SU-DHL-6 (cell line): ENCODE results near the gene TTI1.

Source experiments
- H2AFZ ChIP-seq: fragments of 200-600 bp; sonication (generic); 2 replicates; pipeline ENCODE4 v1.6.1; 2014; ENCODE audit warnings: low read depth, mild to moderate bottlenecking, moderate library complexity, mixed read lengths, antibody characterized with exemption, low read length; ENCODE audit not compliant: severe bottlenecking
- H3F3A ChIP-seq: fragments of 200-600 bp; shearing (Covaris generic); 2 replicates; pipeline ENCODE4 v1.6.0; 2016; ENCODE audit warnings: antibody characterized with exemption, mild to moderate bottlenecking; ENCODE audit not compliant: insufficient read depth
- H3K27ac ChIP-seq: fragments of 200-600 bp; sonication (generic); 2 replicates; pipeline ENCODE4 v1.5.1; 2016; ENCODE audit warnings: low read depth, mild to moderate bottlenecking, low read length, moderate library complexity, mixed read lengths
- H3K27me3 ChIP-seq: fragments of 200-600 bp; sonication (generic), shearing (Covaris generic); 2 replicates; pipeline ENCODE4 v1.6.0; 2014; ENCODE audit warnings: mild to moderate bottlenecking, low read length
- H3K36me3 ChIP-seq: fragments of 200-600 bp; sonication (generic); 2 replicates; pipeline ENCODE4 v1.6.1; 2014; ENCODE audit warnings: mild to moderate bottlenecking, low read length, mixed read lengths
- H3K4me2 ChIP-seq: fragments of 300-600, 200-600 bp; shearing (Covaris generic), sonication (generic); 2 replicates; pipeline ENCODE4 v1.6.0; 2014; ENCODE audit warnings: low read length, low read depth, mild to moderate bottlenecking; ENCODE audit not compliant: poor library complexity, severe bottlenecking
- H3K4me3 ChIP-seq: fragments of 200-600 bp; sonication (generic); 2 replicates; pipeline ENCODE4 v1.5.1; 2014; ENCODE audit warnings: antibody characterized with exemption, low read length, mild to moderate bottlenecking, mixed read lengths; ENCODE audit not compliant: insufficient read depth, poor library complexity, severe bottlenecking
- H3K79me2 ChIP-seq: fragments of 200-600 bp; sonication (generic); 2 replicates; pipeline ENCODE4 v1.6.1; 2014; ENCODE audit warnings: mild to moderate bottlenecking, low read length, moderate library complexity; ENCODE audit not compliant: insufficient read depth
- H3K9ac ChIP-seq: fragments of 200-600 bp; sonication (generic); 2 replicates; pipeline ENCODE4 v1.7.0; 2014; ENCODE audit warnings: mild to moderate bottlenecking, low read length
- H3K9me2 ChIP-seq: fragments of 200-600 bp; sonication (generic); replicated peaks from 2 replicates; pipeline ENCODE4 v1.6.1; 2014; ENCODE audit warnings: low read length; ENCODE audit not compliant: insufficient read depth
- H3K9me3 ChIP-seq: fragments of 200-600 bp; sonication (generic); 2 replicates; pipeline ENCODE4 v1.6.1; 2014; ENCODE audit warnings: low read length, mixed read lengths; ENCODE audit not compliant: insufficient read depth
- H4K20me1 ChIP-seq: fragments of 200-600 bp; sonication (generic); 2 replicates; pipeline ENCODE4 v1.6.1; 2014; ENCODE audit warnings: low read depth, mild to moderate bottlenecking, antibody characterized with exemption, low read length, moderate library complexity, mixed read lengths
- EZH2phosphoT487 ChIP-seq: fragments of 200-600 bp; sonication (generic), shearing (Covaris generic); conservative IDR thresholded peaks from 2 replicates; pipeline ENCODE4 v1.6.1; 2018; ENCODE audit warnings: mild to moderate bottlenecking, antibody characterized with exemption, low read length, moderate library complexity, mixed read lengths
- TF ChIP-seq, protein P1 (sequence below): fragments of 200-600 bp; sonication (generic); IDR thresholded peaks from one replicate; pipeline ENCODE4 v1.5.1; 2017; ENCODE audit warnings: antibody characterized with exemption, mild to moderate bottlenecking, low read length, moderate library complexity; ENCODE audit not compliant: insufficient read depth, poor library complexity, severe bottlenecking

The TTI1 gene

DNA sequence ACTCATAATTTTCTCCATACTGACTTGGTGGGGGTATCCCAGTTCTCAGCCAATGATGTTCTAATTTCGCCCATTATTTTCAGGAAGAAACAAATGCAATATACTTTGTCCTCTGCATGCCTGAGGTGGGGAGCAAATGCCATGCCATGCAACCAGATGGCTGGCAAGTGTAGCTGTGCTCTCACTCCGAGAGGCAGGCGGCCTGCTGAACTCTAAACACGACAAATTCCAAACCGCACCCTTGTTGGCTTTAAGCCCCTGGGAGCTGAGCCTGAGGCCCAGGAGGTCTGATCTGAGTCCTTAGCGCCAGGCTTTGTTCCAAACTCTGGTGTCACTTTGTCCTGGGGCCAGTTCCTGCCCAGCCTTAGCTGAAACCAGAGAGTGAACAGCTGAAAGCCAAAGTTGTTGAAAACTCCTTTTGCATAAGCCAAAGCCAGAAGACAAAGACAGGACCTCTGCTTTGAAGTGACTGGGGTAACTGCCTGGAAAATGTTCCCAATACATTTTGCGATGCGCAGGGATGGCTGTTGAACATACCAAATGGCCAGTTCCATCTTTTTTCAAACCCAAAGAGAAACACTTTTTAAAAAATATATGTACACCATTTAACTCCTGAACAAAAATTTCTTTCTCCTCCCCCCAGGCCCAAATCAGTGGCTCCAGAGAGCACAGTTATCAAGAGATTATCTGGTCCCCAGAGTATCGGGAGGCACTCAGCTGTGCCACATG is 46.2 kb downstream of the TTI1 start:
- H3F3A ChIP-seq = no peaks in the 10 kb centered on the region

DNA sequence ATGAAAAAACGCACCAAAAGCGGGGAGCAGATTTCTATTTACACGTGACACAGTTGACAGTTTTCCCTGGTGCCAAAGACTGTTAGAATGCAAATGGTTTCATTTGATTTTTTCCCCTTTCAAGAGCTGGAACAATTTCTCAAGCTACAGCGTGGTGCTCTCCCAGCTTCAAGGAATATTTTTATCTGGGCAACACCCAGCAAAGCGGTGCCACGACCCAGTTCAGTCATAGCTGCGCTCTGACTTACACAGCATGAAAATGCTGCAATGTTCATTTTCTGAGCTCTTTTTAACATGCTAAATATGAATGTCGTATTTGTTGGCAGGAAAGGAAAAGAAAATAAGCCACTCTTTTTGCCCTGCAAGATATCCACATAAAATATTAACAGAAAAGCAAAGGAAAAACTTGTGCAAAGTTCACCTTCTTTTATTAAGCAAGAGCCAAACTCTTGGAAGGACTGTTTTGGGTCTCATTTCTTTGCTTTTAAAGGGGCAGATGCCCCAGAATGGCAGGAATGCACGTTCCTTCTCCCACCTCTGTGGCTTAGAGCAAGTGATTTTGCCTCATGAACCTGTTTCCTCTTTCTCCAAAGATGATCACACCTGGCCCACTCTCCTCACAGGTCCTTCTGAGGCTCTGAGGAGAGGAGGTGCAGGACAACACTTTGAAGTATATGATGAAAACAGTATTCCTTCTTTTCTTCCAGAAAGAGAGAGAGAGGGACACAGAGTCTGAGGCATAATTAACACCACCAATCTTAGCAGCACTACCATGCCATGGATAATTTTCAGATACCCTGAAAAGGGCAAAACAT is 47.0 kb downstream of the TTI1 start:
- H3K9me2 ChIP-seq = no peaks in the 10 kb centered on the region
- no peaks in the 10 kb centered on the region for H3F3A ChIP-seq
- H2AFZ ChIP-seq = no peak overlapping the region
- no peaks in the 10 kb centered on the region for H3K36me3 ChIP-seq
- H4K20me1 ChIP-seq = no peaks in the 10 kb centered on the region
- no peak overlapping the region for H3K4me2 ChIP-seq
- TF ChIP-seq, protein P1, sequence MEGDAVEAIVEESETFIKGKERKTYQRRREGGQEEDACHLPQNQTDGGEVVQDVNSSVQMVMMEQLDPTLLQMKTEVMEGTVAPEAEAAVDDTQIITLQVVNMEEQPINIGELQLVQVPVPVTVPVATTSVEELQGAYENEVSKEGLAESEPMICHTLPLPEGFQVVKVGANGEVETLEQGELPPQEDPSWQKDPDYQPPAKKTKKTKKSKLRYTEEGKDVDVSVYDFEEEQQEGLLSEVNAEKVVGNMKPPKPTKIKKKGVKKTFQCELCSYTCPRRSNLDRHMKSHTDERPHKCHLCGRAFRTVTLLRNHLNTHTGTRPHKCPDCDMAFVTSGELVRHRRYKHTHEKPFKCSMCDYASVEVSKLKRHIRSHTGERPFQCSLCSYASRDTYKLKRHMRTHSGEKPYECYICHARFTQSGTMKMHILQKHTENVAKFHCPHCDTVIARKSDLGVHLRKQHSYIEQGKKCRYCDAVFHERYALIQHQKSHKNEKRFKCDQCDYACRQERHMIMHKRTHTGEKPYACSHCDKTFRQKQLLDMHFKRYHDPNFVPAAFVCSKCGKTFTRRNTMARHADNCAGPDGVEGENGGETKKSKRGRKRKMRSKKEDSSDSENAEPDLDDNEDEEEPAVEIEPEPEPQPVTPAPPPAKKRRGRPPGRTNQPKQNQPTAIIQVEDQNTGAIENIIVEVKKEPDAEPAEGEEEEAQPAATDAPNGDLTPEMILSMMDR = no peak
- no peak for TF ChIP-seq EZH2phosphoT487
- no peaks in the 10 kb centered on the region for H3K79me2 ChIP-seq
- no peak overlapping the region for H3K27ac ChIP-seq
- no peak overlapping the region for H3K4me3 ChIP-seq
- H3K9ac ChIP-seq = no peak overlapping the region
- H3K27me3 ChIP-seq = no peaks in the 10 kb centered on the region
- no peaks in the 10 kb centered on the region for H3K9me3 ChIP-seq

More for the DNA sequence above, 46.2 kb downstream of the TTI1 start:
- H3K27ac ChIP-seq = no peak overlapping the region
- no peak overlapping the region for H3K4me2 ChIP-seq
- H3K9me2 ChIP-seq = no peaks in the 10 kb centered on the region
- no peaks in the 10 kb centered on the region for H3K27me3 ChIP-seq
- no peak overlapping the region for H3K4me3 ChIP-seq
- no peak overlapping the region for H2AFZ ChIP-seq
- no peak overlapping the region for H3K9ac ChIP-seq
- H3K36me3 ChIP-seq = no peaks in the 10 kb centered on the region
- H3K79me2 ChIP-seq = no peaks in the 10 kb centered on the region
- H3K9me3 ChIP-seq = no peaks in the 10 kb centered on the region
- H4K20me1 ChIP-seq = no peaks in the 10 kb centered on the region
- no peak for TF ChIP-seq EZH2phosphoT487
- TF ChIP-seq, protein P1 = no peak

DNA sequence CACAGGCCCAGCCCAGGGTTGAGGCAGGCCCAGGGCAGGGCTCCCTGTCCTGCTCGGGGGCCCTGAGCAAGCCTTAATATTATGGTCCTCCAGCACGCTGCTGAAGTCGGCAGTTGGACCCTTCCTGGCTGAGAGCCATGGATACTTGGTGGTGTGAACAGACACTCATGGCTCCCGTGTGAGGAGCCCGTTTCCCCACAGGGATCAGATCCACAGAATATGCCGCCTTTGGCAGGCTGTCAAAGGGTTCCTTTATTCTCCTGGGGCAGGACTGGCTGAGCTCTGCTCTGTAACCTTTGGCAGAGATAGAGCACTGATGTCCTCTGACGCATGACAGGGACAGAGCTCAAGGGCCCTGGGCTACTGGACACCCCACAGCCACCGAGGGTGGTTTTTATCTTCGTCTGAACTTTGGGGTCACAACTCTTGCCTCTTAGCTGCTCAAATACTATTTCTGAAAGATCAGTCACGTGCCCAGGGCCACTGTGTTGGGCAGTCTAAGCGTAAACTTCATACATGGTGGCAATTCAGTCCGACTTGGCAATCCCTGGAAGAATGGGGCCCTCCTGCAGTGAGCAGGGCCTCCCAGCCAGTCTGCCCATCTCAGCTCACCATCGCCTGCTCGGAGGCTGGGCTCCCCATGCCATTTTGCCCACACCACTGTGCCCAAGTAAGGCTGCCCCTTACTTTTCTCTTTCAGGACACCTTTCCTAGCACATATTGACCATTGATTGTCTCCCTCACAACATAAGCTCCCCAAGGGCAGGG is 49.1 kb downstream of the TTI1 start:
- Histone ChIP-seq H3K4me2 (no peak overlapping the region), H2AFZ (no peak overlapping the region), H3K36me3 (no peaks in the 10 kb centered on the region)

More for the DNA sequence above, 49.1 kb downstream of the TTI1 start:
- H3K27me3 ChIP-seq = no peaks in the 10 kb centered on the region
- H3K79me2 ChIP-seq = no peaks in the 10 kb centered on the region
- no peak overlapping the region for H3K27ac ChIP-seq
- no peaks in the 10 kb centered on the region for H3K9me3 ChIP-seq
- no peaks in the 10 kb centered on the region for H4K20me1 ChIP-seq
- no peaks in the 10 kb centered on the region for H3K9me2 ChIP-seq
- TF ChIP-seq, protein P1 = no peak
- no peak for TF ChIP-seq EZH2phosphoT487
- no peak overlapping the region for H3K9ac ChIP-seq
- H3K4me3 ChIP-seq = no peak overlapping the region
- H3F3A ChIP-seq = no peaks in the 10 kb centered on the region
